ENCODE results near the gene VSTM4. TPM values are rescaled to one million over a fixed set of nuclear protein-coding genes. Genes with fewer than 3 reads are reported as not detected.

The VSTM4 gene
- polyA plus RNA-seq, 1 donor (not counting 4 experiments of a cell fraction or from before 2014, with no cell fraction given): not detected

GRCh38 chr10:49050366-49050765, 65.0 kb downstream of the VSTM4 start:
- H3K4me3 ChIP-seq (ENCODE audit: control insufficient read depth in 2 of 3, extremely low read depth in 1 of 3, insufficient read depth in 2 of 3, low read depth in 1 of 3, low read length in 3 of 3): no peak overlapping the region
- no peak overlapping the region for H2AFZ ChIP-seq (ENCODE audit: control insufficient read depth, low read length)
- FAIRE-seq (no peak), DNase-seq (ENCODE audit: low read depth, low spot score) (no peak)
- no peaks in the 10 kb centered on the region for H3K4me1 ChIP-seq (ENCODE audit: control insufficient read depth, extremely low read depth, insufficient read depth, low read length)
- TF ChIP-seq CTCF (optimal IDR thresholded peaks at IDR 0.05 in 1 of 3, IDR thresholded peaks at IDR 0.05 in 1 of 3, conservative IDR thresholded peaks at IDR 0.05 in 1 of 3; ENCODE audit: extremely low read depth in 1 of 3, insufficient read depth in 2 of 3, low read length in 3 of 3) (no peak), EZH2 (IDR thresholded peaks at IDR 0.05; ENCODE audit: low read length) (no peak)
- no peak overlapping the region for H3K4me2 ChIP-seq (ENCODE audit: control insufficient read depth, extremely low read depth, insufficient read depth, low read depth, low read length)
- no peak overlapping the region for H3K9ac ChIP-seq (ENCODE audit: control insufficient read depth, extremely low read depth, insufficient read depth, low read length)
- no peaks in the 10 kb centered on the region for H3K9me3 ChIP-seq (ENCODE audit: control insufficient read depth, low read depth, low read length)
- no peaks in the 10 kb centered on the region for H3K36me3 ChIP-seq (ENCODE audit: control insufficient read depth in 2 of 2, extremely low read depth in 1 of 2, insufficient read depth in 2 of 2, low read length in 2 of 2)
- H3K27me3 ChIP-seq (ENCODE audit: control insufficient read depth, extremely low read depth, insufficient read depth, low read length): peaks cover 3% of the 10 kb centered on the region
- H3K9me1 ChIP-seq (ENCODE audit: control insufficient read depth, extremely low read depth, insufficient read depth, low read length): no peaks in the 10 kb centered on the region
- H4K20me1 ChIP-seq (ENCODE audit: control insufficient read depth, extremely low read depth, insufficient read depth, low read length): no peaks in the 10 kb centered on the region
- dilution Hi-C loops (cut with MboI; ENCODE audit: extremely low pct_ligation_motif_present, low sequenced_read_pairs): no loop called here
- H3K27ac ChIP-seq (ENCODE audit: control insufficient read depth, insufficient read depth, low read length): no peak overlapping the region
- H3K79me2 ChIP-seq (ENCODE audit: control insufficient read depth, insufficient read depth, low read length): no peaks in the 10 kb centered on the region

GRCh38 chr10:49049660-49050059, 65.7 kb downstream of the VSTM4 start:
- TF ChIP-seq CTCF (optimal IDR thresholded peaks at IDR 0.05 in 1 of 3, IDR thresholded peaks at IDR 0.05 in 1 of 3, conservative IDR thresholded peaks at IDR 0.05 in 1 of 3; ENCODE audit: extremely low read depth in 1 of 3, insufficient read depth in 2 of 3, low read length in 3 of 3): no peak
- no peak for TF ChIP-seq EZH2 (IDR thresholded peaks at IDR 0.05; ENCODE audit: low read length)
- no peaks in the 10 kb centered on the region for H3K9me3 ChIP-seq (ENCODE audit: control insufficient read depth, low read depth, low read length)
- H3K9ac ChIP-seq (ENCODE audit: control insufficient read depth, extremely low read depth, insufficient read depth, low read length): no peak overlapping the region
- no peaks in the 10 kb centered on the region for H3K4me1 ChIP-seq (ENCODE audit: control insufficient read depth, extremely low read depth, insufficient read depth, low read length)
- dilution Hi-C loops (cut with MboI; ENCODE audit: extremely low pct_ligation_motif_present, low sequenced_read_pairs): no loop called here
- H3K36me3 ChIP-seq (ENCODE audit: control insufficient read depth in 2 of 2, extremely low read depth in 1 of 2, insufficient read depth in 2 of 2, low read length in 2 of 2): no peaks in the 10 kb centered on the region
- no peak overlapping the region for H2AFZ ChIP-seq (ENCODE audit: control insufficient read depth, low read length)
- no peaks in the 10 kb centered on the region for H4K20me1 ChIP-seq (ENCODE audit: control insufficient read depth, extremely low read depth, insufficient read depth, low read length)
- H3K27ac ChIP-seq (ENCODE audit: control insufficient read depth, insufficient read depth, low read length): no peak overlapping the region
- FAIRE-seq (no peak), DNase-seq (ENCODE audit: low read depth, low spot score) (no peak)
- H3K27me3 ChIP-seq (ENCODE audit: control insufficient read depth, extremely low read depth, insufficient read depth, low read length): peaks cover 3% of the 10 kb centered on the region
- H3K9me1 ChIP-seq (ENCODE audit: control insufficient read depth, extremely low read depth, insufficient read depth, low read length): no peaks in the 10 kb centered on the region
- H3K79me2 ChIP-seq (ENCODE audit: control insufficient read depth, insufficient read depth, low read length): no peaks in the 10 kb centered on the region
- no peak overlapping the region for H3K4me3 ChIP-seq (ENCODE audit: control insufficient read depth in 2 of 3, extremely low read depth in 1 of 3, insufficient read depth in 2 of 3, low read depth in 1 of 3, low read length in 3 of 3)
- H3K4me2 ChIP-seq (ENCODE audit: control insufficient read depth, extremely low read depth, insufficient read depth, low read depth, low read length): no peak overlapping the region
